Uterine smooth muscle cell (primary cell): ENCODE data around the gene BCAS4. TPM values are rescaled to one million over a fixed set of nuclear protein-coding genes. Genes with fewer than 3 reads are reported as not detected.

ENCODE experiments used
- total RNA-seq: library from RNA; depleted of rRNA; stranded (reverse); fragments of >200 nt; gene quantifications from 2 replicates; pipeline ENCODE4 v1.2.3, GENCODE V29; 2014

The BCAS4 gene
- 14.2 and 17.9 TPM in 2 replicates for total RNA-seq

GRCh38 chr20:50794846-50795634 is at the start of gene BCAS4:
Gene BCAS4, plus strand, starts transcription at chr20:50795061. Its CDS starts 23 bp downstream, at chr20:50795084.

Other genes with a start within 250 kb of the BCAS4 start
- 12.7 and 15.6 TPM in 2 replicates for gene RIPOR3, start 103.5 kb upstream of the BCAS4 start, total RNA-seq
- 2.3 and 3.5 TPM in 2 replicates for gene PARD6B, start 63.5 kb upstream of the BCAS4 start, total RNA-seq
- gene ADNP, start 136.4 kb downstream of the BCAS4 start, total RNA-seq, result 35.7 and 36.1 TPM in 2 replicates
- gene DPM1, start 163.5 kb downstream of the BCAS4 start, total RNA-seq, result 81.1 and 115 TPM in 2 replicates
- 11.0 and 13.4 TPM in 2 replicates for gene MOCS3, start 163.8 kb downstream of the BCAS4 start, total RNA-seq
- gene KCNG1, start 228.0 kb downstream of the BCAS4 start, total RNA-seq, result 78.0 and 103 TPM in 2 replicates